Measurements from ENCODE around the gene PHLDB2. TPM values are rescaled to one million over a fixed set of nuclear protein-coding genes. Genes with fewer than 3 reads are reported as not detected.

The PHLDB2 gene
- total RNA-seq, 1 experiment from 2014 or later: 13.2 TPM

GRCh38 chr3:111851511-111851954 lies 7.5 kb upstream of the PHLDB2 start:
- no peak overlapping the region for H2BK15ac ChIP-seq (ENCODE audit: low read depth, low read length)
- H4K91ac ChIP-seq (ENCODE audit: insufficient read length, low read depth, low read length): no peak overlapping the region
- H3K27ac Mint-ChIP-seq: no peak overlapping the region
- H3K4me2 ChIP-seq (ENCODE audit: insufficient read depth, insufficient read length, low read length): no peak overlapping the region
- H3K9ac ChIP-seq (ENCODE audit: extremely low read depth, insufficient read length, low read length): no peak overlapping the region
- H3K9me3 ChIP-seq (ENCODE audit: control insufficient read depth, low read depth, low read length): no peaks in the 10 kb centered on the region
- H3K27me3 Mint-ChIP-seq (ENCODE audit: low read depth): peaks cover 9% of the 10 kb centered on the region
- no peaks in the 10 kb centered on the region for H3K79me1 ChIP-seq (ENCODE audit: insufficient read depth, low read depth, low read length, poor library complexity, severe bottlenecking)
- H3T11ph ChIP-seq (ENCODE audit: low read length): no peak overlapping the region
- H3K27ac ChIP-seq (ENCODE audit: insufficient read length, low read depth, low read length): no peak overlapping the region
- no peak overlapping the region for H4K5ac ChIP-seq (ENCODE audit: insufficient read length, low read depth, low read length)
- TF ChIP-seq CTCF (conservative IDR thresholded peaks at IDR 0.05): no peak
- H2AK5ac ChIP-seq (ENCODE audit: insufficient read length, low read length): no peak overlapping the region
- H3K36me3 Mint-ChIP-seq (ENCODE audit: insufficient read depth in 1 of 3, low read depth in 3 of 3): no peaks in the 10 kb centered on the region
- WGBS (ENCODE audit: extremely low coverage, insufficient read length, low lambda C conversion rate): no CpG with 5 or more reads among the region's 8 CpGs
- H3K56ac ChIP-seq (ENCODE audit: insufficient read length, low read depth, low read length): no peak overlapping the region
- no peak overlapping the region for H3K4me3 Mint-ChIP-seq
- H3K4me1 ChIP-seq (ENCODE audit: insufficient read depth, low read length): no peaks in the 10 kb centered on the region
- no peak overlapping the region for H3K4ac ChIP-seq (ENCODE audit: low read depth, low read length)
- DNase-seq: no peak
- H2BK20ac ChIP-seq (ENCODE audit: low read depth, low read length, poor library complexity, severe bottlenecking): no peak overlapping the region
- H3K23me2 ChIP-seq (ENCODE audit: insufficient read length, low read depth, low read length, poor library complexity, severe bottlenecking): no peaks in the 10 kb centered on the region
- H4K20me1 ChIP-seq (ENCODE audit: control insufficient read depth, insufficient read depth, insufficient read length): no peaks in the 10 kb centered on the region
- no peak overlapping the region for H2BK120ac ChIP-seq (ENCODE audit: low read depth, low read length, poor library complexity, severe bottlenecking)
- H2AFZ ChIP-seq (ENCODE audit: low read length): no peak overlapping the region
- no peaks in the 10 kb centered on the region for H3K79me2 ChIP-seq (ENCODE audit: insufficient read depth, low read length)
- H2BK12ac ChIP-seq (ENCODE audit: insufficient read length, low read depth, low read length): no peak overlapping the region
- no peaks in the 10 kb centered on the region for H3K27me3 ChIP-seq (ENCODE audit: insufficient read depth, low read length)
- H3K23ac ChIP-seq (ENCODE audit: insufficient read length, low read depth, low read length): no peak overlapping the region
- H3K4me1 Mint-ChIP-seq: peaks cover 13 to 14% of the 10 kb centered on the region in 2 experiments
- H3K14ac ChIP-seq (ENCODE audit: insufficient read depth, low read length): no peak overlapping the region
- H3K18ac ChIP-seq (ENCODE audit: insufficient read length, low read depth, low read length): no peak overlapping the region
- H4K8ac ChIP-seq (replicated peaks; ENCODE audit: insufficient read length, low read depth, low read length): no peak overlapping the region
- no peaks in the 10 kb centered on the region for H3K9me3 Mint-ChIP-seq
- H2BK5ac ChIP-seq (ENCODE audit: insufficient read length, low read length): no peak overlapping the region

Measured in H9 (cell line).